Measurements from ENCODE around the gene DDRGK1. TPM values are rescaled to one million over a fixed set of nuclear protein-coding genes. Genes with fewer than 3 reads are reported as not detected.

The DDRGK1 gene
- total RNA-seq, 1 donor from 2014 or later = 45.3 TPM

- TF ChIP-seq CTCF (IDR thresholded peaks at IDR 0.05; ENCODE audit: unreplicated experiment) = no peak
- peaks cover 7% of the 10 kb centered on the region for H3K27me3 Mint-ChIP-seq (ENCODE audit: unreplicated experiment)
- H3K4me3 Mint-ChIP-seq (ENCODE audit: unreplicated experiment) = no peak overlapping the region
- H3K4me1 Mint-ChIP-seq (ENCODE audit: unreplicated experiment) = peaks cover 15% of the 10 kb centered on the region
- peak overlapping the region; percentile 74 for H3K27ac Mint-ChIP-seq (ENCODE audit: unreplicated experiment)
- H3K9me3 Mint-ChIP-seq (ENCODE audit: unreplicated experiment) = no peaks in the 10 kb centered on the region
- no peak for DNase-seq (ENCODE audit: low spot score)
- peaks cover 9% of the 10 kb centered on the region for H3K36me3 Mint-ChIP-seq (ENCODE audit: low read depth, unreplicated experiment)
Observed at GRCh38 chr20:3177746-3178485, 26.6 kb downstream of the DDRGK1 start.

GRCh38 chr20:3175270-3175669, 29.2 kb downstream of the DDRGK1 start:
- Mint-ChIP-seq H3K4me3 (ENCODE audit: unreplicated experiment) (peak overlapping the region; percentile 93), H3K27me3 (ENCODE audit: unreplicated experiment) (peaks cover 10% of the 10 kb centered on the region), H3K36me3 (ENCODE audit: low read depth, unreplicated experiment) (peaks cover 7% of the 10 kb centered on the region), H3K9me3 (ENCODE audit: unreplicated experiment) (no peaks in the 10 kb centered on the region), H3K27ac (ENCODE audit: unreplicated experiment) (peak overlapping the region; percentile 53), H3K4me1 (ENCODE audit: unreplicated experiment) (peaks cover 27% of the 10 kb centered on the region)
- TF ChIP-seq CTCF (IDR thresholded peaks at IDR 0.05; ENCODE audit: unreplicated experiment) = no peak
- DNase-seq (ENCODE audit: low spot score) = no peak

- Mint-ChIP-seq H3K4me1 (ENCODE audit: unreplicated experiment) (peaks cover 27% of the 10 kb centered on the region), H3K27me3 (ENCODE audit: unreplicated experiment) (peaks cover 10% of the 10 kb centered on the region)
Observed at GRCh38 chr20:3174442-3175261, 29.8 kb downstream of the DDRGK1 start.

GRCh38 chr20:3173610-3174441, 30.7 kb downstream of the DDRGK1 start:
- TF ChIP-seq CTCF (IDR thresholded peaks at IDR 0.05; ENCODE audit: unreplicated experiment) = no peak
- Mint-ChIP-seq H3K4me3 (ENCODE audit: unreplicated experiment) (peak overlapping the region; percentile 93), H3K27ac (ENCODE audit: unreplicated experiment) (peak overlapping the region; percentile 92), H3K27me3 (ENCODE audit: unreplicated experiment) (peaks cover 11% of the 10 kb centered on the region), H3K4me1 (ENCODE audit: unreplicated experiment) (peaks cover 27% of the 10 kb centered on the region), H3K9me3 (ENCODE audit: unreplicated experiment) (no peaks in the 10 kb centered on the region), H3K36me3 (ENCODE audit: low read depth, unreplicated experiment) (peaks cover 4% of the 10 kb centered on the region)
- peak; percentile 97 for DNase-seq (ENCODE audit: low spot score)

More at GRCh38 chr20:3174442-3175261, 29.8 kb downstream of the DDRGK1 start:
- H3K9me3 Mint-ChIP-seq (ENCODE audit: unreplicated experiment) = no peaks in the 10 kb centered on the region
- H3K27ac Mint-ChIP-seq (ENCODE audit: unreplicated experiment) = peak overlapping the region; percentile 92
- TF ChIP-seq CTCF (IDR thresholded peaks at IDR 0.05; ENCODE audit: unreplicated experiment) = no peak
- peaks cover 4% of the 10 kb centered on the region for H3K36me3 Mint-ChIP-seq (ENCODE audit: low read depth, unreplicated experiment)
- DNase-seq (ENCODE audit: low spot score) = no peak
- H3K4me3 Mint-ChIP-seq (ENCODE audit: unreplicated experiment) = peak overlapping the region; percentile 93

All from endothelial cell (in vitro differentiated cells).